Hepatocyte (in vitro differentiated cells): Measurements from ENCODE around the gene ADAMTSL4.

Experiments
- CTCF ChIP-seq: fragments of 200-600 bp; sonication (generic); IDR thresholded peaks from 2 replicates; pipeline ENCODE4 v1.5.1; 2016; ENCODE audit warnings: antibody characterized with exemption, mild to moderate bottlenecking; ENCODE audit not compliant: poor library complexity
- EZH2 ChIP-seq: fragments of 200-600 bp; sonication (generic); IDR thresholded peaks from 2 replicates; pipeline ENCODE4 v1.6.1; 2016; ENCODE audit warnings: antibody characterized with exemption, mild to moderate bottlenecking, borderline replicate concordance
- EZH2phosphoT487 ChIP-seq: fragments of 200-600 bp; sonication (generic); IDR thresholded peaks from one replicate; pipeline ENCODE4 v1.6.1; 2018; ENCODE audit warnings: antibody characterized with exemption, mild to moderate bottlenecking, low read depth, moderate library complexity; ENCODE audit not compliant: unreplicated experiment, severe bottlenecking

GRCh38 chr1:150596976-150597375 lies 47.8 kb downstream of the ADAMTSL4 start:
- TF ChIP-seq CTCF (no peak), EZH2 (no peak), EZH2phosphoT487 (no peak)
